Osteocyte (in vitro differentiated cells): ENCODE measurements around the gene KAT2B. TPM values are rescaled to one million over a fixed set of nuclear protein-coding genes. Genes with fewer than 3 reads are reported as not detected.

Experiments used
- DNase-seq: peaks from one replicate; pipeline ENCODE4 v3.0.0; 2021; ENCODE audit warnings: mixed read lengths; ENCODE audit not compliant: unreplicated experiment; ENCODE audit errors: extremely low spot score
- H3K27ac Mint-ChIP-seq: one replicate; pipeline ENCODE4 v1.8.0; 2021; ENCODE audit warnings: mild to moderate bottlenecking, mixed read lengths; ENCODE audit not compliant: unreplicated experiment
- H3K27me3 Mint-ChIP-seq: one replicate; pipeline ENCODE4 v1.8.0; 2021; ENCODE audit warnings: mixed read lengths; ENCODE audit not compliant: unreplicated experiment
- H3K36me3 Mint-ChIP-seq: one replicate; pipeline ENCODE4 v1.8.0; 2021; ENCODE audit warnings: mixed read lengths; ENCODE audit not compliant: unreplicated experiment
- H3K4me1 Mint-ChIP-seq: one replicate; pipeline ENCODE4 v1.8.0; 2021; ENCODE audit warnings: mixed read lengths; ENCODE audit not compliant: unreplicated experiment
- H3K4me3 Mint-ChIP-seq: one replicate; pipeline ENCODE4 v1.8.0; 2021; ENCODE audit warnings: mild to moderate bottlenecking, moderate library complexity, mixed read lengths; ENCODE audit not compliant: unreplicated experiment
- H3K9me3 Mint-ChIP-seq: one replicate; pipeline ENCODE4 v1.8.0; 2021; ENCODE audit warnings: mixed read lengths; ENCODE audit not compliant: unreplicated experiment
- CTCF ChIP-seq: fragments of 200-600 bp; sonication (generic); IDR thresholded peaks from 2 replicates; pipeline ENCODE4 v1.5.0; 2021; ENCODE audit warnings: antibody characterized with exemption, mild to moderate bottlenecking, moderate library complexity
- total RNA-seq: library from RNA; stranded (reverse); gene quantifications from 2 replicates; pipeline ENCODE4 v1.2.1, GENCODE V29; 2021

Gene KAT2B
- total RNA-seq, 1 donor from 2014 or later = 15.7 TPM

- Mint-ChIP-seq H3K27me3 (no peaks in the 10 kb centered on the region), H3K9me3 (no peaks in the 10 kb centered on the region), H3K36me3 (peaks cover 17% of the 10 kb centered on the region), H3K4me1 (peaks cover 2% of the 10 kb centered on the region), H3K27ac (no peak overlapping the region), H3K4me3 (no peak overlapping the region)
- TF ChIP-seq CTCF = no peak
- no peak for DNase-seq
Observed at GRCh38 chr3:20141316-20141715, 101.1 kb downstream of the KAT2B start.

GRCh38 chr3:20141851-20142250 is 101.6 kb downstream of the KAT2B start:
- H3K36me3 Mint-ChIP-seq = peaks cover 17% of the 10 kb centered on the region
- TF ChIP-seq CTCF = no peak
- no peak for DNase-seq
- peaks cover 2% of the 10 kb centered on the region for H3K4me1 Mint-ChIP-seq
- no peaks in the 10 kb centered on the region for H3K27me3 Mint-ChIP-seq
- H3K9me3 Mint-ChIP-seq = no peaks in the 10 kb centered on the region
- H3K4me3 Mint-ChIP-seq = no peak overlapping the region
- H3K27ac Mint-ChIP-seq = peak overlapping the region; percentile 29

GRCh38 chr3:20142517-20142916 is 102.3 kb downstream of the KAT2B start:
- no peak for TF ChIP-seq CTCF
- Mint-ChIP-seq H3K4me1 (peaks cover 3% of the 10 kb centered on the region), H3K9me3 (no peaks in the 10 kb centered on the region), H3K4me3 (no peak overlapping the region), H3K27ac (no peak overlapping the region), H3K36me3 (peaks cover 17% of the 10 kb centered on the region), H3K27me3 (no peaks in the 10 kb centered on the region)
- DNase-seq = no peak

GRCh38 chr3:20143519-20143918 is 103.3 kb downstream of the KAT2B start:
- Mint-ChIP-seq H3K27me3 (no peaks in the 10 kb centered on the region), H3K36me3 (peaks cover 14% of the 10 kb centered on the region), H3K4me3 (no peak overlapping the region), H3K4me1 (peaks cover 6% of the 10 kb centered on the region), H3K9me3 (no peaks in the 10 kb centered on the region), H3K27ac (no peak overlapping the region)
- TF ChIP-seq CTCF = no peak
- DNase-seq = no peak

- DNase-seq = no peak
- Mint-ChIP-seq H3K36me3 (peaks cover 25% of the 10 kb centered on the region), H3K4me3 (no peak overlapping the region), H3K27ac (no peak overlapping the region), H3K4me1 (peaks cover 6% of the 10 kb centered on the region), H3K9me3 (no peaks in the 10 kb centered on the region), H3K27me3 (no peaks in the 10 kb centered on the region)
- no peak for TF ChIP-seq CTCF
Observed at GRCh38 chr3:20145874-20146273, 105.6 kb downstream of the KAT2B start.
